ENCODE results near the gene AGR2.

The AGR2 gene

DNA sequence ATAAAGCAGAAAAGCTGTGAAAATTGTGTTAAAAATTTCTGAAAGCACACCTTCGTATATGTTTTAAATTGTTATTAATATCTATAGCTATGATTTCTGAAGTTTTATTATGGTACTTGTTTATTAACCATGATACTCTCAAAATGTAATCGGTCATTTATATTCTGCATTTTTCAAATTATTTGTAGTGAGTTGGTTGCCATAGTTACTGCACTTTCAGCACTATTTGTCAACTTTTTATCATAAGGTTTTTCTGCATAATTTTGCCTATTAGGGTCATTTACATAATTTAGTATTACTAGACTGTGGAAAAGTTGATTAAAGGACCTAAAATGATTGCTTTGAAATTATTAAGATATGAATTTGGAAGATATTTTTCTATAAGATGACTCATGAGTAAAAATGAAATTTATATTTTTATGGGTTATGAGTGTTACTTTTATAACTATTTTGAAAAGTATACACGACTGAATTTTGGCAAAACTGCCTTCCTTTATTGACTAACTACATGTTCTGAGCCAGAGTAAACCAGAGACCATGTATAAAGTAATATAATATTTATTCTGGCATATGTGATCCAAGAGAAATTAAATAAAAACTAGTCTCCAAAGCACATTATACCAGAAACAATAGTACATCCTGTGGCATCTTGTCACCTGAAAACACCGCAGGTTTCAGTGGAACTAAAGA lies 7.9 kb upstream of the AGR2 start:
- no peak for DNase-seq

GRCh38 chr7:16811551-16811950 lies 6.8 kb upstream of the AGR2 start:
- no peak for DNase-seq

GRCh38 chr7:16810573-16810972 lies 5.8 kb upstream of the AGR2 start:
- no peak for DNase-seq

DNA sequence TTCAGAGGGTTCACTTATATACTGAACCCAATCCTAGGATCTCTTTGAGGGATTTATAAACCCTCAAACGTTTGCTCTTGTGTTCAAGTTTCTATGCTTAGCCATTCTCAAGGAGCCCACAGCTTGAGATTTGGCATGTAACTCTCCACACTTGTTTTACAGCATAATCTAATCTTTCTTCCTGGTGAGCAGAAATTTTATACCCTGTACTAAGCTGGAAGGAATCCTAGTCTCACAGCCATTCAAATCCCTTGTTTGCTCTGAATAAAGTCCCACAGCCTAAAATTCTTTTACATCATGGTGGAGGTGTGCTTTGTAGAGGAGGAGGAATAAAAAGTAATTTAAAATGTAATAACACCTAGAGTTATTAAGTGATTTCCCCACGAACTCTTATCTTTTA lies 5.3 kb upstream of the AGR2 start:
- no peak for DNase-seq

DNA sequence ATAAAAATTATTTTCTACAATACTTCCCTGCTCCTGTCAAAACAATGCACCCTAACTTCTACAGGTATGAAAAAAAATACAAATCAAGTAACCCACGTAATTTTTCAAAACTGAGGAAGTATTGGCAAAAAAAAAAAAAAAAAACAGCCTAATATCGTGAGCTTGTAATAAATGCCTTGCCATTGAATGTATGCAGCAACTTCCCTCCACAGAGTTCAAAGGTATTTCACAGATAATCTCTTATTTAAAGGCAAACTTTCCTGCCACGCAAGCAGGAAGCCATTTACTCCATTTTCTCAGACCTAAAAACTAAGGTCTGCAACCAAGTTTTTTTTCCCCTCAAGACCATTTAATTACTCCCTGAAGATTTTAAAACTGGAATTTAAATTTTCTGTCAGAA lies 642 bp upstream of the AGR2 start:
- DNase-seq, result no peak

DNA sequence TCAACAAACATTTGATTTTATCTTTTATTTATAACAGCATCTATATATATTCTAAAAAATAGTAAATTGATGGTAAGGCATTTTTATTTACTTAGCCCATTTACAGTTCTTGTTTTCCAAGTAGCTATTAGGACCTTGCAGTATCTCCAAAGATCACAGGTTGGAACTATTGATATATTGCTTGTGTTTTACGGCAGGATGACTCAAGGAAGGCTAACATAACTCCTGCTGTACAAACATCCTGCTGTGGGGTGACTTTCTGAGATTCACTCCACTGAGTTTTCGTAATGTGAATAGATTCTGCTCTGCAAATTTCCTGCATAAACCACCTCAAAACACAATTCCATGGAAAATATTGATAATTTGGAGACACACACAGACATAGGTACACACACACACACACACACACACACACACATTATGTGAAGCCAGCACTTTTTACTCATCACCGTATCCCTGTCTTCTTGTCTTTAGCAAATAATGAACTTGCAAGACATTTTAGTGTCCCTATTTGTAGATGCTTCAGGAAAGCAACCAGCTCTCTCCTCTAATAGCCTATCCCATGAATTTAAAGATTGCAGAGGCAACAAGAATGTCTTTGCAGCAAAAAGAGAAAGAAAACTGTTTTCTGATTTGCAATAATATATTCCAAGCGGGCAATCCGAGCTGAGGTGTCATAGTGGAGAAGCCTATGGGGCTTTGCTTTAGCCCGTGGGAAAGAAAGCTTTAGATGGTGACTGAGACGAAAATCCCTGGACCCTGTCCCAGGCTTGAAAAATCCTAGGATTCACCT lies 722 bp downstream of the AGR2 start:
- DNase-seq, result no peak

GRCh38 chr7:16803125-16803524 lies 1.7 kb downstream of the AGR2 start:
- no peak for DNase-seq

DNA sequence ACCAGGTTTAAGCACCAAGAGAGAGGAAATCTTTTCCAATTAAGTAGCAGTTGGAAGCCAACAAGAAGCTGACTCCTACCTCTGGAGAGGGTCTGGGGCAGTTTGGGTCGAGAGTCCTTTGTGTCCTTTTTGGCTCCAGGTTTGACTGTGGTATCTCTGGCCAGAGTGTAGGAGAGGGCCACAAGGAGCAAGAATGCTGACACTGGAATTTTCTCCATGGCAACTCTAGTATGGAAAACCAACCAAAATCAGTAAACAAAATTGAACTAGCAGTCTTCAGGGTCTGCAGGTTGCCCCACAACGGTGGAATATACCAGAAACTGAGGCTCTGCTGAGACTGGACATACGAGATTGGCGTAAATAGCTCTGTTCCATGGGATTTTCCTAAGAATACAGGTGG lies 3.2 kb downstream of the AGR2 start:
- no peak for DNase-seq

DNA sequence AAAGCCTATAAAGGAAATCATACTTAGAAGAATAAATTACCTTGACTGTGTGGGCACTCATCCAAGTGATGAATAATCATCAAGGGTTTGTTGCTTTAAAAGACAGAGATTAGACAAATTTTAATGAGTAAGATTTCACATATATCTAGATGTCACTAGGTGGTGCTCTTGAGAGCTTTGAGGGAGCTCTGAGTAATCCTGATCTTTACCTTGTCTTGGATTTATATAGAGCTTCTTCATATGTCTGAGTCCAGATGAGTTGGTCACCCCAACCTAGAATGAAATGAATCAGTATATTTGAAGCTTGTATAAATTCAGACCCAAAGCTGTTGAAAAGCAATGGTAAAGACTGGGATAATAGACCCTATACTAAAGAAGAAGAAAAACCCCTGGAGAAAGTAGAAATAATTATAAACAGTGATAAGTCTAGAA lies 3.7 kb downstream of the AGR2 start:
- no peak for DNase-seq

GRCh38 chr7:16795624-16796023 lies 9.2 kb downstream of the AGR2 start:
- DNase-seq, result no peak

GRCh38 chr7:16794986-16795385 lies 9.8 kb downstream of the AGR2 start:
- DNase-seq, result no peak

- DNase-seq, result no peak
Measured at GRCh38 chr7:16791905-16792698, 12.7 kb downstream of the AGR2 start.

DNA sequence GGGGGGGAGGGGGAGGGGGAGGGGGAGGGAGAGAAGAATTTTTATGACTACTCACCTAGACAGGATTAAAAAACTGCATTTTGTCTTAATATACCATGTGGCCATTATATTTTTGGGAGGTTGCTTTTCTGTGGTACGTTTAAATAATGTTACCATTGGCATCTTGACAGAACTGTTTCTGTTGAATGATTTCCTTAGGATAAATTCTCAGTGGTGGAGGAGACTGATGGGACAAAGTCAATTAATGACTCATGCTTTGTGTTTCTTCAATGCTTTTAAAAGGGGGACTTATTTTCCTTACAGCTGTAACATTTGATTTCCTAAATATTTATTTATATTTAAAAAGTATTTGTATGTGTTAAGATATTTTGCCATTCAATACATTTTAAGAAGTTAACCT lies 13.7 kb downstream of the AGR2 start:
- no peak for DNase-seq

- DNase-seq, result no peak
Measured at GRCh38 chr7:16787127-16787526, 17.7 kb downstream of the AGR2 start.

DNA sequence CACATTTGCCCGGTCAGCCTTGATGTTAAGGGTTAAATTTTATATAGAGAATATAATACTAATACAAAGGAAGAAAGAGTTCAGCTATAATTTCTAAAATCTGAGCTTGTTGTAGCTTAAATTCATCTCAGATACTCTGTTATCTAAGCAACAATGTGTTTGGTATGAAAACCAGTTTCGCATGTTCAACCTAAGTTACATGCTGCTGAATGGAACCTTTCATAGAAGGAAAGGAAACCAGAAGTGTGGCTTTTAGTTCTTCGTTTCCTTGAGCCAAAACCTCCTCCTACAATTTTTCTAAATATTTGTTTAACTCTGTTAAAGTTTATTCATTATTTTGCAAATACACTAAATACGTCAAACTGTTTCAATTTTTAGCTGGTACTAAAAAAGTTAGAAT lies 18.5 kb downstream of the AGR2 start:
- no peak for DNase-seq

DNA sequence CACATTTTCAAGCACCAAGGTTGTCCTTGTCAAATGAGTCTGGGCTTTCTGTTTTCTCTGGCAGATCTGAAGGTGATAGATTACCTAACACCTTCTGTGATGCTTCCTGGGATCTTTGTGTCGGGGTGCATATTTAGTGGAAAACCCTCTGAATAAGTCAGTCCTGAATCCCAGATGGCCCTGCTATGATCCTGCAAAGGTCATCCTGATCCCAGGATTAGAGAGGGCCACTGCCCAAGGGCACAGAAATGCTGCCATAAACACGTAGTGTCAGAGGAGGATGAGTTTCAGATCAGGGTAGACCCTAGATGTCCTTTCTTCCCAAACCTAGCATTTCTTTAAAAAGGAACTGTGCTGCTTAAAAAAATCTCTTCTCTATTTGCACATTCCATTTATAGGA lies 19.0 kb downstream of the AGR2 start:
- DNase-seq, result no peak

DNA sequence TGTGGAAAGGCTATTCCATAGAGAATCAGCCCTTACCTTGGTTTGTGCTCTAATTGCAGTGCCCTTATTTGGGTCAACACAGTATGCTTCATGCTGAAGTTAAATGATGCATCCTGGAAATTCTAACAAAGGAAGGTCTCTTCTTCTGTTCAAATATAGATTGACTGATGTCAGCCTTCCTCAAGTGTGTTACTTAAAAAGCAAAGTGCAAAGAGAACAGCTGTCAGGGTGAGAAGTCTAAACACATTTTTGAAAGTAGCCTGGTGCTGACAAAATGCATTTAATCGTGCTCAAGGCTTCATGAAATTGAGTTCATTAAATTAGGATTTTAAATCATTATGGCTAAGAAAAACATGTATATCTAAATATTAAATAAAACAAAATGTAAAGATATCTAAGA lies 19.5 kb downstream of the AGR2 start:
- no peak for DNase-seq

DNA sequence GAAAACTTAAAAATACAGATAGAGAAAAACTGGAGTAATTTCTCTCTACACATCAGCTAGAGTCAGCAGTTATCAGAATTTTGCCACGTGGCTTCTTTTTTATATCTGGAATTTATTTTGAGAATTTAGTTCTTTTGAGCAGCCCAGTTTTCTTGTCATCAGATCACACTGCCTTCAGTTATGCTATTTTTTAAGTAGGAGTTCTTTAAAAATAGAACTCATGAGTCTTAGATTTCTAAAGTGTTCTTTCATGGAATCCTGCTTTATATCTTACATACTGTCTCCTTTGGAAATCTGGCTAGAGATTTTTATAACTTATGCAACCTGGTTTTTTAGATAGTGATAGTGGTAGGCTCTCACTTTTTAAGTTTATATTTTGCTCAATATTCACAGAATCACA lies 24.2 kb downstream of the AGR2 start:
- no peak for DNase-seq

- DNase-seq, result no peak
Measured at GRCh38 chr7:16779051-16779450, 25.7 kb downstream of the AGR2 start.

- DNase-seq, result no peak
Measured at GRCh38 chr7:16778476-16778875, 26.3 kb downstream of the AGR2 start.

DNA sequence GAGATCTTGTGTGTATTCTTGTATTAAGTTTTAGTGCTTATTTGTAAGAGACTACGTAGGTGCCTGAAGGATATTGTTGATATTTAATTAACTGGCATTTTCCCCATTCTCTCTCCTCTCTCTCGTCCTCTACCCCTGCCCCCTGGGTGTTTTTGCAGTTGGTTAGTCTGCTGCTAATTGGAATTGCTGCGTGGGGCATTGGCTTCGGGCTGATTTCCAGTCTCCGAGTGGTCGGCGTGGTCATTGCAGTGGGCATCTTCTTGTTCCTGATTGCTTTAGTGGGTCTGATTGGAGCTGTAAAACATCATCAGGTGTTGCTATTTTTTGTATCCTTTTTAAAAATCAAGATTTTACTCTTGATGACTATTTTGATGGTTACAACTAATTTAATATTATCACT lies 28.7 kb downstream of the AGR2 start:
- DNase-seq, result no peak

GRCh38 chr7:16774986-16775385 lies 29.8 kb downstream of the AGR2 start:
- DNase-seq, result no peak

DNA sequence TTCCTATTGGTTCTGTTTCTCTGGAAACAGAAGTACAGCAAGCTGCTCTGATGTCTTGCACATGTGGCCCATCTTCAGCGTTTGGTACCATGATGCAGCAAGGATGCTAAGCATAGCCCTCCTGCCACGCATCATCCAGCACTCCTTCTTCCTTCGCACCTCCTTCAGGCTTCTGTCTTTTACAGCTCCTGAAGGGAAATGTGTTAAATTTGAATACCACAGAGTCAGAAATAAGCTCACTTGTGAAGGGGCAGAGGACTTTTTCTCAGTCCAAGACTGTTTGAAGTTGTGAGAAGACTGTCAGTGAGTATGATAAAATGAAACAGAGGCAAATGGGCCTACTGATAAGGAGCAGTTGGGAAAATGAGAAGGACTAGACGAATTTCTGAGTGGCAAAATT lies 30.5 kb downstream of the AGR2 start:
- no peak for DNase-seq

GRCh38 chr7:16773884-16774283 lies 30.9 kb downstream of the AGR2 start:
- DNase-seq, result no peak
